Measurements from ENCODE around the gene CNTNAP5.

CNTNAP5 gene

GRCh38 chr2:124063596-124063995 lies 38.5 kb downstream of the CNTNAP5 start:
- DNase-seq (ENCODE audit: low read depth in 2 of 2), result no peak

GRCh38 chr2:124065636-124066035 lies 40.5 kb downstream of the CNTNAP5 start:
- no peak for DNase-seq (ENCODE audit: low read depth in 2 of 2)

- no peak for DNase-seq (ENCODE audit: low read depth in 2 of 2)
Measured at GRCh38 chr2:124066776-124067175, 41.7 kb downstream of the CNTNAP5 start.

DNA sequence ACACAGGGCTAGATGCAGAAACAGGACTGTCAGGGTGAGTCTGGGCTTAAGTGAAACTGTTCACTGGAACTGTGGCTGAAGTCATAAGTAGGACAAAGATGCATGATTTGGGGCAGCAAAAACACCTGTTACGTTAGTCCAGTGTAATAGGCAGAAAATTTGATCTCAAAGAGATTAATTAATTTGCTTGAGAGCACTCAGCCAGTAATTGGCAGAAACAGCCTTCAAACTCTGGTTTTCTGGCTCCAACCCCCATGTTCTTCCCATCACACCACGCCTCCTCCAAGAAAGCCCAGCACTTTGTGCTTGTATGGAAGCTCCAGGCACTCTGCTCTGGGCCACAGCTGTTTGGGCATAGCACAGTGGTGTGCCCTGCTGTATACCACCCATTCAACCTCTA lies 54.0 kb downstream of the CNTNAP5 start:
- DNase-seq (ENCODE audit: low read depth in 2 of 2), result no peak

GRCh38 chr2:124080281-124081153 lies 55.4 kb downstream of the CNTNAP5 start:
- DNase-seq (ENCODE audit: low read depth in 2 of 2), result no peak

- DNase-seq (ENCODE audit: low read depth in 2 of 2), result no peak
Measured at GRCh38 chr2:124081154-124081716, 56.1 kb downstream of the CNTNAP5 start.

DNA sequence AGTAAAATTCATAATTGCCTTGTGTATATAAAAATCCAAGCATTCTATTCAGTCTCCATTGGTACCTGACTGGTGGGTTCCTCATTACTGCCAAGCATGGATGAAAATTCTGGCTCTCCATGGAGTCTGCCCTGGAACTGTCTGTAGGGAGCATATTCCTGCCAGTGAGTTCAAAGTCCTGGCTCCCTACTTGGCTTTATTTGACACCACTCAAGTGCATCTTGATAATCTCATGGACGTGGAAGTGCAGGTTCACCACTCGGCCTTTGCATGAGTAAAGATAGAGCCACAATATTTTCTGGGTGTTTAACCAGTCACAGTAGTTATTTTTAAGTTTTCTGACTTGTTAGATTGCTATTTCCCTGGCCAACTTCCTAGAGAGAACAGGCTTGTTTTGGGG lies 63.5 kb downstream of the CNTNAP5 start:
- no peak for DNase-seq (ENCODE audit: low read depth in 2 of 2)

DNA sequence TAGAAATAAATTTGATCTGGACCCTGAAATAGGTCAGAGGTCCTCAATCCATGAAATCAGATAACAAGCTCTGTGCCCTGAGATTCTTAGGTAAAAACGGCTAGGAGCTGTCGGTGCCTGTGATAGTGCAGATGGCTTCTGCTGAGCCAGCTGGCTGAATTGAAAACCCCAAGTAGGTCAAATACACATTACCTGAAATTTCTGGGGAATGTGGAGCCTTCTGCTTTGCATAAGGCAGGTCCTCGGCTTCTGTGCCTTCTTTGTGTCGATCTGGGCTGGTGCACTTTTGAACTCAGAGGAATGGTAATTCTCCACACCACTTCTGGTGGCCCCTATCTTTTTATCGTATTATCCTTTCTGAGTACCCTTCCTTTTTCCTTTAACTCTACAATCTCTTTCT lies 66.6 kb downstream of the CNTNAP5 start:
- DNase-seq (ENCODE audit: low read depth in 2 of 2), result no peak

DNA sequence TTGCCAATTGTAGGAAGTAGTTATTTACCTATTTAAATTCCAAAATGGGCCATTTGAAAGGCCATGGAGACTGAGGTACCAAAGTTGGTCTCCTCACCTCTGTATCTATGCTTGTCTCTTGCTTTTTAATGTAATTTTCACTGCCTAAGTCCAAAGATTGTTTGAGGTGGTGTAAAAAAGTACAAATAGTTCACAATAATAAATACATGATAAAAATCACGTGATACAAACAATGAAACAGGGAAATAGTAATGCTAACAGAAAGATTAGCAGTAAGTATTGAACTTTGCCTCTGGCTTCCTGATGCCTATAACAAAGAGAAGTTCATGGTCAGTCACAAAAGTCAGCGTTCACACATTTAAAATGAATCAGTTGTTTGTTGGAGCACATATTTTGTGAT lies 67.6 kb downstream of the CNTNAP5 start:
- no peak for DNase-seq (ENCODE audit: low read depth in 2 of 2)

GRCh38 chr2:124104914-124105313 lies 79.8 kb downstream of the CNTNAP5 start:
- no peak for DNase-seq (ENCODE audit: low read depth in 2 of 2)

DNA sequence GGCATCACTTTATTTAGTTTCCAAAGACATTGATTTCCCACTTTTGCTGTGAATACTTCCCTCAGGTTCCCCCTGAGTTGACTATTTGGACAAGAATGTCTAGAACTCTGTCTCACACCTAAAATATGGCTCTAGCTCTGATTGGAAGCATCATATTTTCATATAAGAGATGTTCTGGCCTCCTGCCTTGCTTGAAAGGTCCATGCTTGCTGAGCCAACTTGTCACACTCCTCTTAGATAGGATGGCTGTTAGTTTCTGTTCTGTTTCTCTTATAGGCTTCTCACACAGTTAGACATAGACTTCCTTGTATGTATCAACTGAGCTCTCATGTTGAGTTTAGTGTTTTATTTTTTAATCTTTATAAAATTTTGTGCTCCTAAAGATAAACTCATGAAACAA lies 87.1 kb downstream of the CNTNAP5 start:
- no peak for DNase-seq (ENCODE audit: low read depth in 2 of 2)

DNA sequence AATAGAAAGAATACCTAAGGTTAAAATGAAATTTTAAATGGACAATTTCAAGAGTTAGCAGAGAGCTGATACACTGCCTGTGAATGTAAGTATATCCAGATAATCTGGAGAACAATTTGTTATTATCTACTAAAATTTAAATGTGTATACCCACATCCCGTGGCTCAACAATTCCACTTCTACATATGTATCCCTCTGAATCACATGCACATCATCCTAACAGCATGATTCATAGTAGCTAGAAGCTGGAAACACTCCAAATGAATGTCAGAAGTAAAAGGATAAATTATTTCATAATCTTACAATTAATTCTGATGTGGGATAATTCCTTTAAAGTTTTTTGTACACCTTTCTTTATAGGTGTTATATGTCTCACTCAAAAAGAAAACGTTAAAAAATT lies 87.9 kb downstream of the CNTNAP5 start:
- no peak for DNase-seq (ENCODE audit: low read depth in 2 of 2)

DNA sequence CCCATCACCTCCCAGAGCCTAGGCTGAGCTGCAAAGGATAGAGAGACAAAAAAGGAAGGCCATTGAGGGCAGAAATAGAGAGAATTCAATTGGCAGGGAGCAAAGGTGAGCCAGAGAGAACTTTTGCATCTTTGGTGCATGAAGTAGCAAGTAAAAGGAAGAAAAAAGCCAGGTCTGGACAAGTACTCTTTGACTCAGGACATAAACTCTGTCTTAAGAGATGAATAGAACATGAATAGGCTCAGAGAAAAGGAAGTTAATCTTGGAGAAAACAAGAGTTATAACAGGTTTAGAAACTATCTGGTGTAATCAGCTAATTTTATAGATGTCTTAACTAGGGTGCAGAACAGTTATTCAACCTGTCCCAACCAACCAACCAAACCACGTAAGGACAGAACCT lies 95.2 kb downstream of the CNTNAP5 start:
- no peak for DNase-seq (ENCODE audit: low read depth in 2 of 2)

DNA sequence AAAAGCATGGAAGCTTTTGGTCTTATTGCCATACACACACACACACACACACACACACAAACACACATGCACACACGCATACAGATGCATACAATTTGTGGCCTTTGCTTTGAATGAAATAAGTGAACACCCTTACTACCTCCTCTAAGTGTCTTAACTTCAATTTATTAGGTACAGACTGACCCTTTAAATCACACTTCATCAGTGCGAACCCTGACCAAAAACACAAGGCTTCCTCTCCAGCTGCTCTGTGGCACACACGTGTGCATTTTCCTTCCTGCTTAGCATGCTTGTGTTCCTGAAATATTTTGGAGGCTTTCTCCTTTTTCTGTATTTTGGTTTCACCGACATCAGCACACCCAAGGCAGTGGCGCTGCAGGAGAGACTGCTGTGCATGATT lies 96.0 kb downstream of the CNTNAP5 start:
- DNase-seq (ENCODE audit: low read depth in 2 of 2), result no peak

- DNase-seq (ENCODE audit: low read depth in 2 of 2), result no peak
Measured at GRCh38 chr2:124121760-124122275, 96.7 kb downstream of the CNTNAP5 start.

DNA sequence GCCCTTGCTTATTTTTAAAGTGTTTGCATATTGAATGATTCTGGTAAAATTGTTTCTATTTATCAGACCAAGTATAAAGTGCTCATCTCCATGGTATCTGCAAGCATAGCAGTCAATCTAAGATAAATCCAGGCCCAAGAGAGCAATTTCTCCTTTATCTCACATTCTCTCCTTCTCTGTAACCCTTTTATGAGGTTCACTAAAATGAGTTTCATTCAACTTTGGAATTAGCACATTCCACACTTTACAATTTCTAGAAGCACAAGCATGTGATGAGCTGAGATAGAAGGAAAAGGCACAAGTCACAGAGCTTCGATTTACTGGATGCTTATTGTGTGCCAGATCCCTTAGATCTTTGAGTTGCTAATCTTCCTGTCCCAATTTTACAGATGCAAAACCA lies 97.3 kb downstream of the CNTNAP5 start:
- DNase-seq (ENCODE audit: low read depth in 2 of 2), result no peak

DNA sequence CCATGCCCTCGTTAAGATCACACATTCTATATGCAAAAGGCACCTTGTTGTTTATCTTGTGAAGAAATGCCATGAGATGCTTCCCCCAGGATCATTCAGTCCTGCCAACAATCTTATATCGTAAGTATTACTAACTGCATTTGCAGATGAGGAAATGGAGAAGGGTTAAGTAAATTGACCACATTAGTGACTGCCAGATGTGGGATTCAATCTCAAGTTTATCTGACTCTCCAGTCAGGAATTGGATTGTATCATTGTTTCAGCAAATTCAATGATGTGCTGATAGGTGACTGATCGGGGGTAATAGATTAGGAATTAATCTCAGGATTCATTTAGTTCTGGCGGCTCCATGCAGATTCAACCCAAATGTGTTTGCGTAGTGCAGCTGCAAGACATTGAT lies 106.2 kb downstream of the CNTNAP5 start:
- DNase-seq (ENCODE audit: low read depth in 2 of 2), result no peak

DNA sequence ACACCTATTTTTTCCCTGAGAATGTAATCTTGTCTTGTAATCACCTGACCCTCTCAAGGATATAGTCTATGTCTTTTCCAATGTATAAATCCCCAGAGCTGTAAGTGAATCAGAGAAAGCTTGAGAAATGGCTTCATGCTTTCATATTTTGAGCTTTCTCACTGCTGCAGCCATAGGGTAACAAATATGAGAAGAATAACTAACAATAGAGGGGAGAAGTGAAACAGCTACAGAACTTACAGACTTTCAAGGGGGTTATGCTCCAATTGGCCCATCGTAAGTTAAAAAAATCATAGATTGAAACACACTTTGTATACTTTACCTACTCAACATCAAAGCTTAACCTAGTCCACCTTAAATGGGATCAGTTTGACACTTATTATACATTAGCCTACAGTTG lies 111.0 kb downstream of the CNTNAP5 start:
- no peak for DNase-seq (ENCODE audit: low read depth in 2 of 2)

- DNase-seq (ENCODE audit: low read depth in 2 of 2), result no peak
Measured at GRCh38 chr2:124138076-124138475, 113.0 kb downstream of the CNTNAP5 start.

DNA sequence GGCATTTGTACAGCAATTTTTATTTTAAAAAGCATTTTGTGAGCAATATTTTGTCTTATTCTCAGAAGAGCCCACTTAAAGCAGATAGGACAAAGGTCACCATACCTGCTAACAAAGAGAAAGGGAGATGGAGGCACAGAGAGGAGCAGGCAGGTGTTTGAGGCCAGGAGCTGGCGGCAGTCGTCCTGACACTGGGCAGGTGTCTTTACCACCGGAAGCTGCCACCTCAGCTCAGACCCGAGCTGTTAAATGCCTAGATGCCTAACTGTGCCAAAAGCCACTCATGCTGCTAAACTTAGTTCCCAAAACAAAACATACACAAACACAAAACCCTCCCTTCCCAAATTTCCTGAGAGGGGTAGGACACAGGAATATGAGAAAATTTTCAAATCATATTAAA lies 120.9 kb downstream of the CNTNAP5 start:
- DNase-seq (ENCODE audit: low read depth in 2 of 2), result no peak

DNA sequence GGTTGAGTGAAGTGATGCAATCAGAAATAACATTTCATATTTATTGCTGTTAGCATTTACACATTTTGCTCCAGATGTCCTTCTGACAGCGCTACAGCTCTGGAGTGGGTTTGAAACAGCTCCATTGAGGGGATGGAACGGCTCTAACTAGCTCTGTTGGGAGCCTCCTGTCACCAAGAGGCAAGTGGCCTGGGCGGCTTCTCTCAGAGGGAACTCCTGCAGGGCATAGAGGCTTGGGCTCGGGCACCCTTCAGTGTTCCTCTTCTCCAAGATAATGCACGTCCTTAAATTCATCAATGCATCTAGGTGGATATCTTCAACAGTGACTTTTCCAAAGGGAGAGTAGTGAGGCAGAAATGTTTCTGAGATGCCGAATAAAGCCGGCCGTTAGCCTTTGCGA lies 122.5 kb downstream of the CNTNAP5 start:
- no peak for DNase-seq (ENCODE audit: low read depth in 2 of 2)

DNA sequence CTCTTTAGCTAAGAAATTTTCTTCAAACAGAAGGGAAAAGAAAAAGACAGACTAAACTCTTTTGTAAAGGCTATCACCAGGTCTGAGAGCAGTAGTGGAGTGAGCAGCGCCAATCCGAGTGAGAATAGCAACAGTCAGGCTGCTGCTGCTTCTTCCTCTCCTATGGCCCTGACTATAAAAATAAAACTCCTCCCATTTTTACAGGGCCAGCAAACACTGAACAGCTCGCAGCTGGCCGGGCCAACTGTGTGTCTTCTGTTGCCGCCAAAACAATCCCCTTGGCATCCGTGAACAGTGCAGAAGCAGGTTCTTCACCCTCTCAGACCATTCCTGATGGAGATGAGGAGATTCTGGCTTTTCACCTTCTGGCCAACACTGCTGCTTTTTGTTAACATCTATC lies 124.5 kb downstream of the CNTNAP5 start:
- no peak for DNase-seq (ENCODE audit: low read depth in 2 of 2)

DNA sequence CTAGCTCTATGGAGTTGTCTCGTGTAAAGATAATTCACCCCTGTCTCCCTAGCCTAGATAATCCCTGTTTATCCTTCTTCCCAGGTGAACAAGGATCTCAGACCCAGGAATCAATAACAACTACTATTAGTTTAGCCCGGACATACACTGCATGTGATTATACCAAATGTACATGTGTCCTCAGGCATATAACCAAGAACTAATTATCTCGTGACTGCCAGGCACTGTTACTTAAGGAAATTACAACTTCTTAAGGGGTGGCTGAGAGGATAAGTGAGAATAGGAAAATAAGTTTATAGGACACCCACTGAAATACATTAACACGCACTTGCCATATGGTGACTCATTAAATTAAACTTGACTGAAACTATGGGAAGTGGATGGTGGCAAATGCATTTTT lies 126.6 kb downstream of the CNTNAP5 start:
- DNase-seq (ENCODE audit: low read depth in 2 of 2), result no peak

Measured in stimulated activated CD4-positive, alpha-beta T cell treated with anti-CD3 and anti-CD28 coated beads, Interleukin-12 subunit alpha, Interleukin-12 subunit beta, amount 100 ng/mL, for 24 hours (primary cell).